ENCODE measurements around the gene FAM186B. TPM values are rescaled to one million over a fixed set of nuclear protein-coding genes. Genes with fewer than 3 reads are reported as not detected.

Gene FAM186B
- total RNA-seq, 1 experiment from 2014 or later, result 0.46 TPM

DNA sequence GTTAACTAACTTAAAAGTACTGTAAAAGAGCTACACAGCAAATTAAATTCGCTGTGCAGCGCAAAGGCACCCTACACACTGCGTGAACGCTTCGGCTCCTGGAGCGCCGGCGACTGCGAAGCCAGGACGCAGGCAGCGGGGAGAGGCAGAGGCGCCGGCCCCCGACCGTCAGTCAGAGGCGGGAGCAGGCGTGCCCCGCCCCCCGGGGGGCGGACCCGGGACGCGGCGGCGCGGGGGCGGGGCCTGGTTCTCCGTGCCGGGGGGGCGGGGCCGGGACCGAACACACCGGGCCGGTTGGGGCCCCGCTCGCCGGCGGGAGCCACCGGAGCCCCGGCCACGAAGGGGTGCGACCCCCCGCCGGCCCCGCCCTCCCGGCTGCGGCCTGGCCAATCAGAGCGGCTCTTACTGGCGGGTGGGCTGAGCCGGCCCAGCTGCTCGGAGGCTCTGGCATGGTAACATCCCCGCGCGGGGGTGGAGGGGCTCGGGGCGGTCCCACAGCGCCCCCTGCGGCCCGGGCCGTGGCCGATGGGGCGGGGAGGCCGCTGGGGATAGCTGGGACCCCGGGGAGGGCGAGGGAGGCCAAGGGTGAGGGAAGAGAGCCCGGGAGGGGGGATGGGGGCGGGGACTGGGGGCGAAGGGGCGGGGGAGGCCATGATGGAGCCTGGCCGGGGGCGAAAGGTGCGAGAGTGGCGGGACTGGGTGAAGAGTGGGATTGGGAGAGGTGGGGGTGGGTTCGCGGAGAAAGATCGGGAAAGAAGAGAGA lies 17.9 kb upstream of the FAM186B start, which contains the start of gene PRPF40B:
PRPF40B (plus strand) TSS at position 420 of the 763 bp plus-strand sequence; CDS start at position 450, 30 bp downstream.
- no CpG with 5 or more reads among the region's 76 CpGs for WGBS (ENCODE audit: extremely low coverage, insufficient read length, low lambda C conversion rate)
- peak within 1 kb of the TSS; percentile 54 for H3K18ac ChIP-seq (ENCODE audit: insufficient read length, low read depth, low read length)
- no peak within 1 kb of the TSS; the same call in 1 of the 2 replicates for H3K14ac ChIP-seq (ENCODE audit: insufficient read depth, low read length)
- no peak within 1 kb of the TSS for H3T11ph ChIP-seq (ENCODE audit: low read length)
- no peak within 1 kb of the TSS for H2BK20ac ChIP-seq (ENCODE audit: low read depth, low read length, poor library complexity, severe bottlenecking)
- H3K4ac ChIP-seq (ENCODE audit: low read depth, low read length), result no peak within 1 kb of the TSS
- no peak within 1 kb of the TSS for H2AFZ ChIP-seq (ENCODE audit: low read length)
- H3K23me2 ChIP-seq (ENCODE audit: insufficient read length, low read depth, low read length, poor library complexity, severe bottlenecking), result peaks cover 6% of the 10 kb centered on the region
- H3K56ac ChIP-seq (ENCODE audit: insufficient read length, low read depth, low read length), result no peak within 1 kb of the TSS
- no peak within 1 kb of the TSS for H2BK120ac ChIP-seq (ENCODE audit: low read depth, low read length, poor library complexity, severe bottlenecking)
- H3K9ac ChIP-seq (ENCODE audit: extremely low read depth, insufficient read length, low read length), result peak within 1 kb of the TSS; percentile 20
- H4K8ac ChIP-seq (replicated peaks; ENCODE audit: insufficient read length, low read depth, low read length), result no peak within 1 kb of the TSS
- no peak within 1 kb of the TSS for H2BK5ac ChIP-seq (ENCODE audit: insufficient read length, low read length)
- no peaks in the 10 kb centered on the region for H3K79me2 ChIP-seq (ENCODE audit: insufficient read depth, low read length)
- no peak within 1 kb of the TSS for H2AK5ac ChIP-seq (ENCODE audit: insufficient read length, low read length)
- no peaks in the 10 kb centered on the region for H3K36me3 Mint-ChIP-seq (ENCODE audit: insufficient read depth in 1 of 3, low read depth in 3 of 3)
- H2BK12ac ChIP-seq (ENCODE audit: insufficient read length, low read depth, low read length), result no peak within 1 kb of the TSS
- H3K9me3 ChIP-seq (ENCODE audit: control insufficient read depth, low read depth, low read length), result no peaks in the 10 kb centered on the region
- peaks cover 31 to 36% of the 10 kb centered on the region in 2 experiments for H3K4me1 Mint-ChIP-seq
- no peak within 1 kb of the TSS for H3K23ac ChIP-seq (ENCODE audit: insufficient read length, low read depth, low read length)
- peak; percentile 97 for DNase-seq
- H3K27me3 ChIP-seq (ENCODE audit: insufficient read depth, low read length), result no peaks in the 10 kb centered on the region
- no peak within 1 kb of the TSS for H3K27ac ChIP-seq (ENCODE audit: insufficient read length, low read depth, low read length)
- H3K9me3 Mint-ChIP-seq, result no peaks in the 10 kb centered on the region
- H3K27me3 Mint-ChIP-seq (ENCODE audit: low read depth), result peaks cover 3% of the 10 kb centered on the region
- peak within 1 kb of the TSS; percentile 73 for H3K4me2 ChIP-seq (ENCODE audit: insufficient read depth, insufficient read length, low read length)
- H2BK15ac ChIP-seq (ENCODE audit: low read depth, low read length), result no peak within 1 kb of the TSS
- H3K79me1 ChIP-seq (ENCODE audit: insufficient read depth, low read depth, low read length, poor library complexity, severe bottlenecking), result no peaks in the 10 kb centered on the region
- no peaks in the 10 kb centered on the region for H4K20me1 ChIP-seq (ENCODE audit: control insufficient read depth, insufficient read depth, insufficient read length)
- H4K5ac ChIP-seq (ENCODE audit: insufficient read length, low read depth, low read length), result no peak within 1 kb of the TSS
- TF ChIP-seq, protein P1, sequence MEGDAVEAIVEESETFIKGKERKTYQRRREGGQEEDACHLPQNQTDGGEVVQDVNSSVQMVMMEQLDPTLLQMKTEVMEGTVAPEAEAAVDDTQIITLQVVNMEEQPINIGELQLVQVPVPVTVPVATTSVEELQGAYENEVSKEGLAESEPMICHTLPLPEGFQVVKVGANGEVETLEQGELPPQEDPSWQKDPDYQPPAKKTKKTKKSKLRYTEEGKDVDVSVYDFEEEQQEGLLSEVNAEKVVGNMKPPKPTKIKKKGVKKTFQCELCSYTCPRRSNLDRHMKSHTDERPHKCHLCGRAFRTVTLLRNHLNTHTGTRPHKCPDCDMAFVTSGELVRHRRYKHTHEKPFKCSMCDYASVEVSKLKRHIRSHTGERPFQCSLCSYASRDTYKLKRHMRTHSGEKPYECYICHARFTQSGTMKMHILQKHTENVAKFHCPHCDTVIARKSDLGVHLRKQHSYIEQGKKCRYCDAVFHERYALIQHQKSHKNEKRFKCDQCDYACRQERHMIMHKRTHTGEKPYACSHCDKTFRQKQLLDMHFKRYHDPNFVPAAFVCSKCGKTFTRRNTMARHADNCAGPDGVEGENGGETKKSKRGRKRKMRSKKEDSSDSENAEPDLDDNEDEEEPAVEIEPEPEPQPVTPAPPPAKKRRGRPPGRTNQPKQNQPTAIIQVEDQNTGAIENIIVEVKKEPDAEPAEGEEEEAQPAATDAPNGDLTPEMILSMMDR (conservative IDR thresholded peaks at IDR 0.05), result peak; percentile 71
- peak within 1 kb of the TSS; percentile 59 to 93 (median 93); a peak in 6 of 7 replicates for H3K27ac Mint-ChIP-seq
- peak within 1 kb of the TSS; percentile 84 to 88 for H3K4me3 Mint-ChIP-seq
- H4K91ac ChIP-seq (ENCODE audit: insufficient read length, low read depth, low read length), result no peak within 1 kb of the TSS
- peaks cover 2% of the 10 kb centered on the region; the same call in 1 of the 2 replicates for H3K4me1 ChIP-seq (ENCODE audit: insufficient read depth, low read length)
